ENCODE measurements around the gene DACH1.

- no peak for TF ChIP-seq POLR2AphosphoS5 (IDR thresholded peaks at IDR 0.05)
- no peak for TF ChIP-seq CTCF (IDR thresholded peaks at IDR 0.05)
Observed at GRCh38 chr13:71516521-71516920, 350.5 kb downstream of the DACH1 start.

All from suprapubic skin (tissue), 3 donors.